Rectal smooth muscle tissue (tissue), 1 donor: ENCODE results near the gene CXCR3.
A peak's percentile ranks its signal among the peaks of the same experiment; 100 is the strongest.
"Not testable (repeated sequence)": the region's sequence is repeated elsewhere in the genome, so short reads cannot be mapped to it uniquely, and the experiment has no call there.

Source experiments
- H3K27ac ChIP-seq: one replicate; pipeline ENCODE4 v1.7.0; 2013; ENCODE audit warnings: low read depth, low read length, inconsistent platforms
- H3K27me3 ChIP-seq: one replicate; pipeline ENCODE4 v1.7.0; 2013; ENCODE audit warnings: low read length; ENCODE audit not compliant: control insufficient read depth, insufficient read depth
- H3K36me3 ChIP-seq: one replicate; pipeline ENCODE4 v1.7.0; 2013; ENCODE audit warnings: low read length; ENCODE audit not compliant: control insufficient read depth, insufficient read depth
- H3K4me1 ChIP-seq: one replicate; pipeline ENCODE4 v1.7.0; 2013; ENCODE audit warnings: low read length; ENCODE audit not compliant: control insufficient read depth, insufficient read depth
- H3K4me3 ChIP-seq: one replicate; pipeline ENCODE4 v1.7.0; 2013; ENCODE audit warnings: low read length
- H3K9ac ChIP-seq: one replicate; pipeline ENCODE4 v1.7.0; 2013; ENCODE audit warnings: low read length

CXCR3 gene

GRCh38 chrX:71617742-71618141 lies 569 bp downstream of the CXCR3 start:
- Histone ChIP-seq H3K27ac (no peak overlapping the region), H3K4me3 (no peak overlapping the region), H3K36me3 (no peaks in the 10 kb centered on the region), H3K4me1 (no peaks in the 10 kb centered on the region), H3K9ac (no peak overlapping the region), H3K27me3 (no peaks in the 10 kb centered on the region)

- Histone ChIP-seq H3K4me1 (no peaks in the 10 kb centered on the region), H3K27ac (no peak overlapping the region), H3K9ac (no peak overlapping the region), H3K36me3 (no peaks in the 10 kb centered on the region), H3K4me3 (peak overlapping the region; percentile 33), H3K27me3 (no peaks in the 10 kb centered on the region)
Measured at GRCh38 chrX:71616672-71617529, 1.4 kb downstream of the CXCR3 start.

DNA sequence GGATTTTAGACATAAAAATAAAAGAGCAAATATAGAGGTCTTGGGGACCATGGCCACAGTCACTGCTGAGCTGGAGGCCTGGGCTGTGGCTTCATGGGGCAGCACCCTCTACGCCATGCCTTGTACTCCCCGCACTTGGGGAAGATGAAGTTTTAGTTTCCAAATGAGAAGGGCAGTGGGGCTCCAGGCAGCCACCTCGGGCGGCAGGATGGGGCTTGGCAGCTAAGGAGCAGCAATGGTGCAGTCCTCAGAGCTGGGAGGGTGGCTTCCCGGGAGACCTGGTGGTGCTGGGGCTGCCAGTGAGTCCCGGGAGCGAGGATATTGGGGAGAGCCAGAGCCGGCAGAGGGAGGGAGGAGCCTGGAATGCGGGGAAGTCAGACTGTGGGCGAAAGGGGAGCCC lies 2.4 kb downstream of the CXCR3 start:
- Histone ChIP-seq H3K4me3 (no peak overlapping the region), H3K36me3 (no peaks in the 10 kb centered on the region), H3K4me1 (no peaks in the 10 kb centered on the region), H3K27ac (no peak overlapping the region), H3K27me3 (no peaks in the 10 kb centered on the region), H3K9ac (no peak overlapping the region)

DNA sequence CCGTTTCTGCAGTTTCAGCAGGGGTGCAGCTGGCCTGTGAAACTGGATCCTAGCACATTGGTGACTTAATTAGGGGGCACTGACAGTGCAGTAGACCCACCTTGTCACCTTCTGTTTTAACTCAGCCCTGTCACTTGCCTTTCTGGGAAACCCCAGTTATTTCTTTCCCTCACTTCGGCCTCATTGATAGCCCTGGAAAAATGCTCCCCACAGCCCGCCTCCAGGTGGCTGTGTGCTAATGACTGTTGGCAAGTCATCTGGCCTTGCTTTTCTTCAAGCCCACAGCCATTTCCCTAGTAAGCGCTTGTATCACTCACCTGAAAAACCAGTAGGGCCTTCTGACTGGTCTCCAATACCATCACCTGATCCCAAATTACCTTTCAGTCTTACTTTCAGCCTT lies 3.3 kb downstream of the CXCR3 start:
- H3K9ac ChIP-seq: no peak overlapping the region
- H3K4me3 ChIP-seq: no peak overlapping the region

DNA sequence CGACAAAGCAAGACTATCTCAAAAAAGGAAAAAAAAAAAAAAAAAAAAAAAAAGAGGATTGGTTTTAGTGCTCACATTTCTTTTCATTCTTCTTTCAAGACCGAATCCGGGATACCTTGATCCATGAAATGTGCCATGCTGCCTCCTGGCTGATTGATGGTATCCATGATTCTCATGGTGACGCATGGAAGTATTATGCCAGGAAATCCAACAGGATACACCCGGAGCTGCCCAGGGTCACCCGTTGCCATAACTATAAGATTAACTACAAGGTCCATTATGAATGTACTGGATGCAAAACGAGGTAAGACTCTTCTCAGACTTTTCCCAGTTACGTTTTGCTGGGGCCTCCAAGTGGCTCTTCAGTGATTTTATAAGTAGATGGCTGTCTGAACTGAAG lies 6.1 kb downstream of the CXCR3 start:
- Histone ChIP-seq H3K9ac (no peak overlapping the region), H3K4me3 (no peak overlapping the region), H3K27me3 (no peaks in the 10 kb centered on the region), H3K27ac (no peak overlapping the region), H3K4me1 (no peaks in the 10 kb centered on the region), H3K36me3 (peaks cover 6% of the 10 kb centered on the region)

More for the DNA sequence above, 3.3 kb downstream of the CXCR3 start:
- peaks cover 3% of the 10 kb centered on the region for H3K36me3 ChIP-seq
- no peaks in the 10 kb centered on the region for H3K4me1 ChIP-seq
- no peaks in the 10 kb centered on the region for H3K27me3 ChIP-seq
- H3K27ac ChIP-seq: no peak overlapping the region

- H3K36me3 ChIP-seq, H3K9ac ChIP-seq, H3K4me1 ChIP-seq, H3K27ac ChIP-seq, H3K4me3 ChIP-seq, H3K27me3 ChIP-seq: not testable (repeated sequence)
Measured at GRCh38 chrX:71611736-71612135, 6.6 kb downstream of the CXCR3 start.

GRCh38 chrX:71609095-71609750 lies 9.1 kb downstream of the CXCR3 start:
- Histone ChIP-seq H3K27ac (no peak overlapping the region), H3K27me3 (no peaks in the 10 kb centered on the region), H3K4me1 (no peaks in the 10 kb centered on the region), H3K4me3 (no peak overlapping the region), H3K9ac (no peak overlapping the region), H3K36me3 (peaks cover 10% of the 10 kb centered on the region)

GRCh38 chrX:71607488-71607887 lies 10.8 kb downstream of the CXCR3 start:
- Histone ChIP-seq H3K4me3 (no peak overlapping the region), H3K36me3 (peaks cover 13% of the 10 kb centered on the region), H3K27ac (no peak overlapping the region), H3K27me3 (no peaks in the 10 kb centered on the region), H3K4me1 (no peaks in the 10 kb centered on the region), H3K9ac (no peak overlapping the region)

DNA sequence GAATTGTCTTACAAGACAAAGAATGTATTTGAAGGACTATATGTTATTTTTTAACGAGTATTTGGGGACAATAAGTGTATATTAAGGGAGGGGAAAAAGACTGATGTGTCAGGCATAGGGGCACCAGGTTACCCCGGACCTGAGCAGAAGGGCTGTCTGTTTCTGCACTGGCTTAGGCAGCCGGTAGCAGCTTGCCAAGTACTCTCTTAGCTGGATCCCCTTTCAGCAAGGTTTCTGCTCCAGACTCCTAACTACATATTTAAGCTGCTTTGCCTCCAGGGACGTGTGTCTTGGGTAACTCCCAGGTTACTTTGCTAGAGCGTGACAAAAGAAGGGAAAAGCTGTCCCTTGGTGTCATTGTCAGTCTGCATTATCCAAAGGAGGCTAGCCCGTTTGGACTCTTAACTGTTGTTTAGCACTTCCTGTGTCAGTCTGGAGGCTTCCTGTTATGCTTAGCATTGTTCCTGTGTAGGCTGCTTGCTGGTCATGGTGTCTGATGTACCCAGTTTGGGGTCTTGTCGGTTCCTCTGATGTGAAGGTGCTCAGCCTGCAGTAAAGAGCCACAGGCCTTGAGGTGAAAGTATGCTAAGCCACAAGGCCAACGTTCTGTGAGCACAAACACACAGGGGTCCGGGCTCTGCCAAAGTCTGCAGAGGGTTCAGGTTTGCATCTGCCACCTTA lies 11.6 kb downstream of the CXCR3 start:
- peaks cover 13% of the 10 kb centered on the region for H3K36me3 ChIP-seq

DNA sequence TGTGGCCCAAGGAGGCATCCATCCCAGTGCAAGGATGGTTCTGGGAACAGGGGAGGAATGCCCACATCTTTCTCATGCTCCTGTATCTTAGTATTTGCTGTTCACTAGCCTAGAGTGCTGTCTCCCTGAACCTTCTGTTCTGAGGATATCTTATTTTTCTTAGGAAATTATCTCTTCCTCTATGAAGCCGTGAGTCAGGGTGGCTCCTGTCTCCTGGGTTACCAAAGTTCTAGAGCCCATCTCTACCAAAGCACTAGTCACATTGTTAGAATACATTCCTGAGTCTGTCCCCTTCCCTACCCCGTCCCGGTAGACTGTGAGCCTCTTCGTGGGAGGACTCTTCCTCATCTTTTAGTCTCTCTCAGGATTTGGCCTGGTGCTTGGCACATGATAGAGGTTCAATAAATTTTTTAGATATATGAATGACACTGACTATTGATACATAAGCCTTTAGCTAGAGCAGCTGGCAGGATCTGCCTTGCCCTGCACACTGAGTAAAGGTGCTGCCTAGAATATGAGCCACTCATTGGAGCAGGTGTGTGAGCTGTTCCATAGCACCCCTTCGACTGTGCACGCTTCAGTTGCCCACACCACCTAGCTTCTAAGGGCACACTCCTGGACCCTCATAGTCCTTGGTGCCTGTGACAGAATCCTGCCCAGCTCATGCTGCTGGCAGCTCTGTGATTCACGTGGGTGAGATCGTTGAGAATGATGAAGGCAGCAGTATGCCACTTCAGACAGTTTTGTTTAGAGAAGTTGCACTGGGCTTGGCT lies 13.3 kb downstream of the CXCR3 start:
- H3K27ac ChIP-seq: no peak overlapping the region
- H3K27me3 ChIP-seq: no peaks in the 10 kb centered on the region
- H3K4me1 ChIP-seq: no peaks in the 10 kb centered on the region
- peaks cover 10% of the 10 kb centered on the region for H3K36me3 ChIP-seq
- H3K9ac ChIP-seq: no peak overlapping the region
- H3K4me3 ChIP-seq: no peak overlapping the region

More for the DNA sequence above, 11.6 kb downstream of the CXCR3 start:
- Histone ChIP-seq H3K27me3 (no peaks in the 10 kb centered on the region), H3K27ac (no peak overlapping the region), H3K9ac (no peak overlapping the region), H3K4me3 (no peak overlapping the region), H3K4me1 (no peaks in the 10 kb centered on the region)

GRCh38 chrX:71604141-71604540 lies 14.2 kb downstream of the CXCR3 start:
- Histone ChIP-seq H3K36me3 (peaks cover 10% of the 10 kb centered on the region), H3K4me3 (no peak overlapping the region), H3K27ac (no peak overlapping the region), H3K9ac (no peak overlapping the region), H3K4me1 (no peaks in the 10 kb centered on the region), H3K27me3 (no peaks in the 10 kb centered on the region)

- Histone ChIP-seq H3K9ac (no peak overlapping the region), H3K36me3 (peaks cover 10% of the 10 kb centered on the region), H3K4me1 (no peaks in the 10 kb centered on the region), H3K27me3 (no peaks in the 10 kb centered on the region), H3K27ac (no peak overlapping the region), H3K4me3 (no peak overlapping the region)
Measured at GRCh38 chrX:71603618-71604017, 14.7 kb downstream of the CXCR3 start.
